AG04449 (cell line): ENCODE measurements around the gene BDKRB2.

Experiments used
- CTCF ChIA-PET: fragments of 350-600 bp; formaldehyde crosslinking; extraction: SDS; loops from one replicate; lab custom pipeline; 2021; ENCODE audit warnings: antibody characterized with exemption; lab: Yijun Ruan, JAX
- POLR2A ChIA-PET: fragments of 400-600, 350-600 bp; formaldehyde crosslinking; extraction: SDS; loops from one replicate; lab custom pipeline; 2020; ENCODE audit warnings: antibody characterized with exemption, inconsistent platforms; lab: Yijun Ruan, JAX
- DNase-seq: peaks from one replicate; pipeline ENCODE4 v3.0.0-alpha.2; 2010; ENCODE audit warnings: low read depth, low spot score
- H3K4me3 ChIP-seq: 2 replicates; pipeline ENCODE4 v1.5.1; 2011; ENCODE audit warnings: low read depth, mild to moderate bottlenecking, control low read depth, low read length
- CTCF ChIP-seq: IDR thresholded peaks from one replicate; pipeline ENCODE4 v1.5.1; 2011; ENCODE audit warnings: mild to moderate bottlenecking, moderate library complexity, low read length, control low read depth, inconsistent platforms; ENCODE audit not compliant: insufficient read depth; ENCODE audit errors: missing control alignments

Gene BDKRB2

GRCh38 chr14:96180043-96180874 lies 24.4 kb upstream of the BDKRB2 start:
- no peak overlapping the region for H3K4me3 ChIP-seq
- POLR2A ChIA-PET = no interaction called here
- no peak for TF ChIP-seq CTCF
- CTCF ChIA-PET = no interaction called here
- DNase-seq = no peak

GRCh38 chr14:96181186-96182056 lies 23.2 kb upstream of the BDKRB2 start:
- POLR2A ChIA-PET = interaction anchor here (1.3 kb wide), 1 partner anchor 13 kb away, joined by 3 read pairs; no protein-coding TSS in a partner anchor
- H3K4me3 ChIP-seq = no peak overlapping the region
- TF ChIP-seq CTCF = no peak
- DNase-seq = no peak
- CTCF ChIA-PET = no interaction called here

DNA sequence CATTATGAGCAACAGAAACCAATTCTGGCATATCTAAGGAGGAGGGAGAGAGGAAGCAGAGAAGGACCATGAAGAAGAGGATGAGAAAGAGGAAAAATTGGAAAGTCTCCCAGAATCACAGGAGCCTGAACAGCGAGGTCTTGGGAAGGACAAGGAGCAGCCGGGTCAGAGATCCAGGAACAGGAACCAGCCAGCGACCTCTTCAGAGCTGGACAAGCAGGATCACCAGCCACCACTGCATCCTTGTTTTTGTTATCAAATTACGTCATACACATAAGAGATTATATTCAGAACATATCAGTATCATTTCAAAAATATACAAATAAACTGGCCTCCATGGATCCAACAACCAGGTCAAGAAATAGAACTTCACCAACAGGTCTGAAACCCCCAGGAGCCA lies 22.1 kb upstream of the BDKRB2 start:
- TF ChIP-seq CTCF = no peak
- CTCF ChIA-PET = no interaction called here
- POLR2A ChIA-PET = interaction anchor here (1.3 kb wide), 1 partner anchor 12 kb away, joined by 3 read pairs; no protein-coding TSS in a partner anchor
- DNase-seq = no peak
- no peak overlapping the region for H3K4me3 ChIP-seq

DNA sequence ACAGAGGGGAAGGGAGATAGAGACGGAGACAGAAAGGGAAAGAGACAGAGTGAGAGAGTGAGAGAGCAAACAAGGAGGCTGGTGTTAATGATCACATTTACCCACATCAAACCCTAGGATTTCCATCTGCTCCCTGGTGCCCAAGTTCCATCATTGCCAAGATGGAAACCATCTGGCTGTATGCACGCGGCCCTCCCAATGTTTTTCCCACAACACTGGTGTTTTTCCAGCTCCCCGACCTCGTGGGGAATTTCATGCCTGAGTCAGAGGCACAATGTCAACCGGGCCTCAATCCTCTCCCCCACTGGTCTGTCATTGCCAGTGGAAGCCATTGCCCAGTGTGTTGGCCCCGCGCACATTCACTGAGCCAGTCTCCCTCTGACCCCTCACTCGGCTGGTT lies 19.9 kb upstream of the BDKRB2 start:
- no peak for TF ChIP-seq CTCF
- POLR2A ChIA-PET = no interaction called here
- no peak overlapping the region for H3K4me3 ChIP-seq
- no peak for DNase-seq
- CTCF ChIA-PET = interaction anchor here (1.4 kb wide), 1 partner anchor 8 kb away, joined by 3 read pairs; no protein-coding TSS in a partner anchor

GRCh38 chr14:96187216-96188031 lies 17.2 kb upstream of the BDKRB2 start:
- no peak for DNase-seq
- H3K4me3 ChIP-seq = no peak overlapping the region
- CTCF ChIA-PET = interaction anchor here (0.9 to 1.8 kb wide), 2 partner anchors 9 to 87 kb away, joined by 3 to 4 read pairs; no protein-coding TSS in a partner anchor
- TF ChIP-seq CTCF = no peak
- POLR2A ChIA-PET = no interaction called here
